Measurements from ENCODE around the gene HSPG2. TPM values are rescaled to one million over a fixed set of nuclear protein-coding genes. Genes with fewer than 3 reads are reported as not detected.

Gene HSPG2
- total and polyA plus RNA-seq, 2 of the 8 experiments (the other 6 are each of a cell fraction or from before 2014, with no cell fraction given) = 17.8 to 111 TPM

GRCh38 chr1:21939650-21940374 is 2.7 kb upstream of the HSPG2 start (continued):
- TF ChIP-seq, protein P1, sequence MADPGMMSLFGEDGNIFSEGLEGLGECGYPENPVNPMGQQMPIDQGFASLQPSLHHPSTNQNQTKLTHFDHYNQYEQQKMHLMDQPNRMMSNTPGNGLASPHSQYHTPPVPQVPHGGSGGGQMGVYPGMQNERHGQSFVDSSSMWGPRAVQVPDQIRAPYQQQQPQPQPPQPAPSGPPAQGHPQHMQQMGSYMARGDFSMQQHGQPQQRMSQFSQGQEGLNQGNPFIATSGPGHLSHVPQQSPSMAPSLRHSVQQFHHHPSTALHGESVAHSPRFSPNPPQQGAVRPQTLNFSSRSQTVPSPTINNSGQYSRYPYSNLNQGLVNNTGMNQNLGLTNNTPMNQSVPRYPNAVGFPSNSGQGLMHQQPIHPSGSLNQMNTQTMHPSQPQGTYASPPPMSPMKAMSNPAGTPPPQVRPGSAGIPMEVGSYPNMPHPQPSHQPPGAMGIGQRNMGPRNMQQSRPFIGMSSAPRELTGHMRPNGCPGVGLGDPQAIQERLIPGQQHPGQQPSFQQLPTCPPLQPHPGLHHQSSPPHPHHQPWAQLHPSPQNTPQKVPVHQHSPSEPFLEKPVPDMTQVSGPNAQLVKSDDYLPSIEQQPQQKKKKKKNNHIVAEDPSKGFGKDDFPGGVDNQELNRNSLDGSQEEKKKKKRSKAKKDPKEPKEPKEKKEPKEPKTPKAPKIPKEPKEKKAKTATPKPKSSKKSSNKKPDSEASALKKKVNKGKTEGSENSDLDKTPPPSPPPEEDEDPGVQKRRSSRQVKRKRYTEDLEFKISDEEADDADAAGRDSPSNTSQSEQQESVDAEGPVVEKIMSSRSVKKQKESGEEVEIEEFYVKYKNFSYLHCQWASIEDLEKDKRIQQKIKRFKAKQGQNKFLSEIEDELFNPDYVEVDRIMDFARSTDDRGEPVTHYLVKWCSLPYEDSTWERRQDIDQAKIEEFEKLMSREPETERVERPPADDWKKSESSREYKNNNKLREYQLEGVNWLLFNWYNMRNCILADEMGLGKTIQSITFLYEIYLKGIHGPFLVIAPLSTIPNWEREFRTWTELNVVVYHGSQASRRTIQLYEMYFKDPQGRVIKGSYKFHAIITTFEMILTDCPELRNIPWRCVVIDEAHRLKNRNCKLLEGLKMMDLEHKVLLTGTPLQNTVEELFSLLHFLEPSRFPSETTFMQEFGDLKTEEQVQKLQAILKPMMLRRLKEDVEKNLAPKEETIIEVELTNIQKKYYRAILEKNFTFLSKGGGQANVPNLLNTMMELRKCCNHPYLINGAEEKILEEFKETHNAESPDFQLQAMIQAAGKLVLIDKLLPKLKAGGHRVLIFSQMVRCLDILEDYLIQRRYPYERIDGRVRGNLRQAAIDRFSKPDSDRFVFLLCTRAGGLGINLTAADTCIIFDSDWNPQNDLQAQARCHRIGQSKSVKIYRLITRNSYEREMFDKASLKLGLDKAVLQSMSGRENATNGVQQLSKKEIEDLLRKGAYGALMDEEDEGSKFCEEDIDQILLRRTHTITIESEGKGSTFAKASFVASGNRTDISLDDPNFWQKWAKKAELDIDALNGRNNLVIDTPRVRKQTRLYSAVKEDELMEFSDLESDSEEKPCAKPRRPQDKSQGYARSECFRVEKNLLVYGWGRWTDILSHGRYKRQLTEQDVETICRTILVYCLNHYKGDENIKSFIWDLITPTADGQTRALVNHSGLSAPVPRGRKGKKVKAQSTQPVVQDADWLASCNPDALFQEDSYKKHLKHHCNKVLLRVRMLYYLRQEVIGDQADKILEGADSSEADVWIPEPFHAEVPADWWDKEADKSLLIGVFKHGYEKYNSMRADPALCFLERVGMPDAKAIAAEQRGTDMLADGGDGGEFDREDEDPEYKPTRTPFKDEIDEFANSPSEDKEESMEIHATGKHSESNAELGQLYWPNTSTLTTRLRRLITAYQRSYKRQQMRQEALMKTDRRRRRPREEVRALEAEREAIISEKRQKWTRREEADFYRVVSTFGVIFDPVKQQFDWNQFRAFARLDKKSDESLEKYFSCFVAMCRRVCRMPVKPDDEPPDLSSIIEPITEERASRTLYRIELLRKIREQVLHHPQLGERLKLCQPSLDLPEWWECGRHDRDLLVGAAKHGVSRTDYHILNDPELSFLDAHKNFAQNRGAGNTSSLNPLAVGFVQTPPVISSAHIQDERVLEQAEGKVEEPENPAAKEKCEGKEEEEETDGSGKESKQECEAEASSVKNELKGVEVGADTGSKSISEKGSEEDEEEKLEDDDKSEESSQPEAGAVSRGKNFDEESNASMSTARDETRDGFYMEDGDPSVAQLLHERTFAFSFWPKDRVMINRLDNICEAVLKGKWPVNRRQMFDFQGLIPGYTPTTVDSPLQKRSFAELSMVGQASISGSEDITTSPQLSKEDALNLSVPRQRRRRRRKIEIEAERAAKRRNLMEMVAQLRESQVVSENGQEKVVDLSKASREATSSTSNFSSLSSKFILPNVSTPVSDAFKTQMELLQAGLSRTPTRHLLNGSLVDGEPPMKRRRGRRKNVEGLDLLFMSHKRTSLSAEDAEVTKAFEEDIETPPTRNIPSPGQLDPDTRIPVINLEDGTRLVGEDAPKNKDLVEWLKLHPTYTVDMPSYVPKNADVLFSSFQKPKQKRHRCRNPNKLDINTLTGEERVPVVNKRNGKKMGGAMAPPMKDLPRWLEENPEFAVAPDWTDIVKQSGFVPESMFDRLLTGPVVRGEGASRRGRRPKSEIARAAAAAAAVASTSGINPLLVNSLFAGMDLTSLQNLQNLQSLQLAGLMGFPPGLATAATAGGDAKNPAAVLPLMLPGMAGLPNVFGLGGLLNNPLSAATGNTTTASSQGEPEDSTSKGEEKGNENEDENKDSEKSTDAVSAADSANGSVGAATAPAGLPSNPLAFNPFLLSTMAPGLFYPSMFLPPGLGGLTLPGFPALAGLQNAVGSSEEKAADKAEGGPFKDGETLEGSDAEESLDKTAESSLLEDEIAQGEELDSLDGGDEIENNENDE (IDR thresholded peaks at IDR 0.05; ENCODE audit: insufficient replicate concordance, low read length) = no peak
- TF ChIP-seq EGR1 (IDR thresholded peaks at IDR 0.05; ENCODE audit: borderline replicate concordance, low read depth, low read length) (no peak), ASH2L (IDR thresholded peaks at IDR 0.05; ENCODE audit: low read length) (no peak), RFX5 (IDR thresholded peaks at IDR 0.05; ENCODE audit: borderline replicate concordance, low read depth, low read length) (no peak), CBX8 (IDR thresholded peaks at IDR 0.05; ENCODE audit: borderline replicate concordance, low read depth, low read length) (no peak), SP4 (IDR thresholded peaks at IDR 0.05; ENCODE audit: low read length) (no peak), FOSL1 (IDR thresholded peaks at IDR 0.05; ENCODE audit: insufficient read depth, low read depth, low read length) (no peak), HDAC2 (IDR thresholded peaks at IDR 0.05; ENCODE audit: borderline replicate concordance in 1 of 2, low read depth in 2 of 2, low read length in 2 of 2) (no peak), MAFK (IDR thresholded peaks at IDR 0.05; ENCODE audit: low read depth, low read length) (no peak)
- TF ChIP-seq, protein P2, sequence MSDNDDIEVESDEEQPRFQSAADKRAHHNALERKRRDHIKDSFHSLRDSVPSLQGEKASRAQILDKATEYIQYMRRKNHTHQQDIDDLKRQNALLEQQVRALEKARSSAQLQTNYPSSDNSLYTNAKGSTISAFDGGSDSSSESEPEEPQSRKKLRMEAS (IDR thresholded peaks at IDR 0.05) = no peak
